Suppressor macrophage (primary cell): ENCODE results near the gene CIB1.
"Not testable (repeated sequence)": the region's sequence is repeated elsewhere in the genome, so short reads cannot be mapped to it uniquely, and the experiment has no call there.

Experiments
- DNase-seq, 4 experiments: peaks; one replicate each; pipeline ENCODE4 v3.0.0-alpha.2; 2020 to 2022
- total RNA-seq, 17 experiments: gene quantifications; one replicate each; lab custom pipeline; 2026; ENCODE audit warnings: mixed read lengths in 6 of 17, inconsistent platforms in 3 of 17; lab: John Stamatoyannopoulos, UW

CIB1 gene
- 30.0 to 69.6 (median 50.4) reads per million in 17 experiments for total RNA-seq

- peak; percentile 99 to 100 (median 100) for DNase-seq
Measured at GRCh38 chr15:90233387-90234095, at the start of gene CIB1. Gene CIB1, minus strand, starts transcription at chr15:90233941. Its CDS starts 56 bp downstream, at chr15:90233885.

- peak; percentile 22 to 67 (median 52) for DNase-seq
Measured at GRCh38 chr15:90281637-90282036, 47.9 kb upstream of the CIB1 start.

GRCh38 chr15:90280743-90281142, 47.0 kb upstream of the CIB1 start:
- not testable (repeated sequence) for DNase-seq

- not testable (repeated sequence) for DNase-seq
Measured at GRCh38 chr15:90278467-90278866, 44.7 kb upstream of the CIB1 start.

- no peak for DNase-seq
Measured at GRCh38 chr15:90271459-90272166, 37.9 kb upstream of the CIB1 start.

- DNase-seq: no peak
Measured at GRCh38 chr15:90270502-90271150, 36.9 kb upstream of the CIB1 start.

GRCh38 chr15:90268415-90268814, 34.7 kb upstream of the CIB1 start:
- DNase-seq: no peak

- peak in 1 of 4 experiments; percentile 20 for DNase-seq
Measured at GRCh38 chr15:90266485-90266884, 32.7 kb upstream of the CIB1 start.

- peak; percentile 38 to 64 (median 47) for DNase-seq
Measured at GRCh38 chr15:90266061-90266431, 32.3 kb upstream of the CIB1 start.

GRCh38 chr15:90265271-90266060, 31.7 kb upstream of the CIB1 start, which contains the start of gene NGRN:
Gene NGRN, plus strand, starts transcription at chr15:90265672. Its CDS starts 41 bp downstream, at chr15:90265713.
- peak; percentile 90 to 95 (median 93) for DNase-seq

GRCh38 chr15:90264671-90265070, 30.9 kb upstream of the CIB1 start:
- DNase-seq: peak; percentile 50 to 72 (median 64)

GRCh38 chr15:90262426-90262825, 28.7 kb upstream of the CIB1 start:
- DNase-seq: no peak

- DNase-seq: no peak
Measured at GRCh38 chr15:90261811-90262210, 28.1 kb upstream of the CIB1 start.

- not testable (repeated sequence) for DNase-seq
Measured at GRCh38 chr15:90260731-90261130, 27.0 kb upstream of the CIB1 start.

GRCh38 chr15:90259524-90259923, 25.8 kb upstream of the CIB1 start:
- no peak for DNase-seq

GRCh38 chr15:90257776-90258175, 24.0 kb upstream of the CIB1 start:
- no peak for DNase-seq

GRCh38 chr15:90249203-90249863, 15.6 kb upstream of the CIB1 start, which contains the start of gene TTLL13:
Gene TTLL13, plus strand, starts transcription at chr15:90249556. Its CDS starts 1,075 bp downstream, at chr15:90250631.
- DNase-seq: peak; percentile 88 to 96 (median 92)

- DNase-seq: no peak
Measured at GRCh38 chr15:90248789-90249202, 15.1 kb upstream of the CIB1 start.

- DNase-seq: no peak
Measured at GRCh38 chr15:90243943-90244639, 10.3 kb upstream of the CIB1 start.

GRCh38 chr15:90241343-90242192, 7.8 kb upstream of the CIB1 start:
- no peak for DNase-seq
